ENCODE measurements around the gene SRSF11.

SRSF11 gene

DNA sequence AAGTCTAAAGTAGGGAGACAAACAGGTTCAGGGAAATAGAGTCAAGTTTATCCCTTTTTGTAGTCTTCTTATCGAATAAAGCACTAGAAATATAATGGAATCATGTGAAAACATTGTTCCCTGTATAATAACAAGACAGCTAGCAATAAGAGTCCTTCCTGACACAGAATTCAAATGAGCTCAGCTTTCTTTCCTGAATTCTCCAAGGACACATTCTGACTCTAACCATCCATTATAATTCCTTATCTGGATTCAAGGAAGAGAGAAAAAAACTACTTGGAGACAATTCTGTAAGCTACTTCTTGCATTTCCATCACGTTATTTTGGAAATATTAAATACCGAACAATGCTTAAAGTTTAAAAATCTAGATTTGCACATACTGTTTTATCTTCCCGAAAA lies 74.6 kb downstream of the SRSF11 start:
- DNase-seq (ENCODE audit: low read depth) = no peak
- H3K4me3 ChIP-seq (ENCODE audit: low read depth, low read length) = no peak overlapping the region
- TF ChIP-seq, protein P1, sequence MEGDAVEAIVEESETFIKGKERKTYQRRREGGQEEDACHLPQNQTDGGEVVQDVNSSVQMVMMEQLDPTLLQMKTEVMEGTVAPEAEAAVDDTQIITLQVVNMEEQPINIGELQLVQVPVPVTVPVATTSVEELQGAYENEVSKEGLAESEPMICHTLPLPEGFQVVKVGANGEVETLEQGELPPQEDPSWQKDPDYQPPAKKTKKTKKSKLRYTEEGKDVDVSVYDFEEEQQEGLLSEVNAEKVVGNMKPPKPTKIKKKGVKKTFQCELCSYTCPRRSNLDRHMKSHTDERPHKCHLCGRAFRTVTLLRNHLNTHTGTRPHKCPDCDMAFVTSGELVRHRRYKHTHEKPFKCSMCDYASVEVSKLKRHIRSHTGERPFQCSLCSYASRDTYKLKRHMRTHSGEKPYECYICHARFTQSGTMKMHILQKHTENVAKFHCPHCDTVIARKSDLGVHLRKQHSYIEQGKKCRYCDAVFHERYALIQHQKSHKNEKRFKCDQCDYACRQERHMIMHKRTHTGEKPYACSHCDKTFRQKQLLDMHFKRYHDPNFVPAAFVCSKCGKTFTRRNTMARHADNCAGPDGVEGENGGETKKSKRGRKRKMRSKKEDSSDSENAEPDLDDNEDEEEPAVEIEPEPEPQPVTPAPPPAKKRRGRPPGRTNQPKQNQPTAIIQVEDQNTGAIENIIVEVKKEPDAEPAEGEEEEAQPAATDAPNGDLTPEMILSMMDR (conservative IDR thresholded peaks at IDR 0.05; ENCODE audit: low read depth, low read length) = no peak

DNA sequence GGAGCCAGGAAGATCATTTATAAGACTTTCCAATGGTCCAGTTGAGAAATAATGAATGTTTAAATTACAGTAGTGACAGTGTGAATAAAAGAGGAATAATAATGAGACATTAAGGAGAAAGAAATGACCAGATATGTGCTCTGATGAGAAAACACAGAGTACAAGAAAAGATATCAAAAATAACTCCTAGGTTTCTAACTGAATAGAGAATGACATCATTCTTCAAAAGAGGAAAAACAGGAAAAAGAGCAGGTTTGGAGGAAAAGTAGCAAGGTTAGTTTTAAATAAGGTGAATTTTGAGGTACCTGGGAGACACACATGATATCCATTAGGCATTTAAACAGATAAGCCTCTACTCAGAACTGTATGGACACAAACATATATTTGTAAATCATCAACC lies 78.3 kb downstream of the SRSF11 start:
- no peak for DNase-seq (ENCODE audit: low read depth)
- TF ChIP-seq, protein P1 (conservative IDR thresholded peaks at IDR 0.05; ENCODE audit: low read depth, low read length) = no peak

More for the DNA sequence above, 78.3 kb downstream of the SRSF11 start:
- H3K4me3 ChIP-seq (ENCODE audit: low read depth, low read length) = no peak overlapping the region

Measured in choroid plexus epithelial cell (primary cell).